HG03565 (cell line): ENCODE measurements around the gene BANP.
"Not testable (repeated sequence)": the region's sequence is repeated elsewhere in the genome, so short reads cannot be mapped to it uniquely, and the experiment has no call there.

Experiments
- ATAC-seq: cut with Tn5 transposase; IDR thresholded peaks from one replicate; pipeline ENCODE4 v1.9.1; 2021; ENCODE audit warnings: mild to moderate bottlenecking, moderate library complexity; ENCODE audit not compliant: unreplicated experiment

Gene BANP

GRCh38 chr16:87990254-87990653 is 39.0 kb downstream of the BANP start:
- ATAC-seq = not testable (repeated sequence)

DNA sequence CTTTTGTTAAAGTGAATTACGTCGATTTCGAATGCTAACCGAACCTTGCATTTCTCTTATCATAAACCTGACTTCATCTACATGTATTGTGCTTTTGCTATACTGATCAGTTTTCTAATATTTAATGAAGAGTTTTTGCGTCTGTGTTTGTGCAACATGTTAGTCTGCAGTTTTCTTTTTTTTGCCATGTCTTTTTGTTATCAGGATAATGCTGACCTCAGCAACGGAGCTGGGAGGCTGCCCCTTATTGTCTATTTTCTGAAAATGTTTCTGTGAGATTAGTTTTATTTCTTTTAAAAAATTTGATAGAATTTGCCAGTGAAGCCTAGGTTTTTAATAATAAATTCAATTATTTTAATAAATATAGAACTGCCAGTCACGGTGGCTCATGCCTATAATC is 40.9 kb downstream of the BANP start:
- ATAC-seq = not testable (repeated sequence)

- ATAC-seq = no peak
These were observed 42.7 kb downstream of the BANP start for GRCh38 chr16:87993901-87994300.

- ATAC-seq = no peak
These were observed 44.4 kb downstream of the BANP start for GRCh38 chr16:87995644-87996043.

DNA sequence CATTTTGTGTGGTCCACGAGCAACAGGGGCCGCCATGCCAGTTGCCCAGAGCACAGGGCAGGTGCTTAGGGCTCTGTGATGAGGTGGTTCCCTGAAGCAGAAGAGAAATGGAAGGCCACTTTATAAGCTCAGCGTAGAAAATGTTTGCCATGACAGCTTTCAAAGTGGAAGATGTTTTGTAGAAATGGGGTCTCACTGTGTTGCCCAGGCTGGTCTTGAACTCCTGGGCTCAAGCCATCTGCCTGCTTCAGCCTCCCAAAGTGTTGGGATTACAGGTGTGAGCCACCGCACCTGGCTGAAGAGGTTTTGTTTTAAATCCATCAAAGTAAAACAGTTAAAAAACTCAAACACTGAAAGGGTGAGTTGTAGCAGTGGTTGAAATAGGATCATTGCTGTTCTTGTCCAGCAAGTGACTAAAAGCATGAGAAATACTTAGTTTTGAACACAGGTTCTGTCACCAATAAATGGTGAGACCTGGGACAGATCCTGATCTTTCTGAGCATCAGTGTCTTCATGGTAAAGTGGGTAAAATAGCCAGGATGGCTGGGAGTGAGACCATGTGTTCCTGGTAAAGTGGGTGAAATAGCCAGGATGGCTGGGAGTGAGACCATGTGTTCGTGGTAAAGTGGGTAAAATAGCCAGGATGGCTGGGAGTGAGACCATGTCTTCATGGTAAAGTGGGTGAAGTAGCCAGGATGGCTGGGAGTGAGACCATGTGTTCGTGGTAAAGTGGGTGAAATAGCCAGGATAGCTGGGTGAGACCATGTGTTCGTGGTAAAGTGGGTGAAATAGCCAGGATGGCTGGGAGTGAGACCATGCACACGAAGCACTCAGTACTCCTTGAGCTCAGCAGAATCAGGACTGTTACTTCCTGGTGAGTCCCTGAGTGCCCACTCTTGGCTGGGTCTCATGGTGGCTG is 46.0 kb downstream of the BANP start:
- ATAC-seq = no peak

GRCh38 chr16:87998184-87998793 is 47.1 kb downstream of the BANP start:
- ATAC-seq = not testable (repeated sequence)

DNA sequence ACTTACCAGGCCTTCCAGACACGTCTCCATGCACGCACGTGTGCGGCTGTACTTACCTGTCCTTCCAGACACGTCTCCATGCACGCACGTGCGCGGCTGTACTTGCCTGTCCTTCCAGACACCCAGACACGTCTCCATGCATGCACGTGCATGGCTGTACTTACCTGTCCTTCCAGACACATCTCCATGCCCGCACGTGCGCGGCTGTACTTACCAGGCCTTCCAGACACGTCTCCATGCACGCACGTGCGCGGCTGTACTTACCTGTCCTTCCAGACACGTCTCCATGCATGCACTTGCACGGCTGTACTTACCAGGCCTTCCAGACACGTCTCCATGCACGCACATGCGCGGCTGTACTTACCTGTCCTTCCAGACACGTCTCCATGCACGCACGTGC is 47.8 kb downstream of the BANP start:
- not testable (repeated sequence) for ATAC-seq

DNA sequence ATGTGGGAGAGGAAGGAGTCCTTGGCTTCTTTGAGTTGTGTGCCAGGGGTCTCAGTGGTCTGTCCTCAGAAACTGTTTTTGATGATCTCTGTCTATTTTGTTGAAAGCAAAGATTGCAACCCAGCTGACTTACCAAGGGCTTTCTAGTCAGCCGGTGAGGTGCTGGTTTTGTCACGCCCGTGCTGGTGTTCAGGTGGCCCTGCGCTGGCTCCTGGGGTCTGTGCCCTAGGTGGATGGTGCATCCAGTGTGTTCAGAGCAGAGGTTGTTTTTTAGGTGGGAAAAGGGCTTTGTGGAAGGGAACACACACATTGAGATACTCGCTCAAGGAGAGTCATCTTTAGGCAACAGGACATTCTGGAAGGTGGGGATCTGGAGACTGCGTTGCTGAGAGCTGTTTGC is 51.0 kb downstream of the BANP start:
- ATAC-seq = no peak

- ATAC-seq = no peak
These were observed 51.5 kb downstream of the BANP start for GRCh38 chr16:88002749-88003148.

DNA sequence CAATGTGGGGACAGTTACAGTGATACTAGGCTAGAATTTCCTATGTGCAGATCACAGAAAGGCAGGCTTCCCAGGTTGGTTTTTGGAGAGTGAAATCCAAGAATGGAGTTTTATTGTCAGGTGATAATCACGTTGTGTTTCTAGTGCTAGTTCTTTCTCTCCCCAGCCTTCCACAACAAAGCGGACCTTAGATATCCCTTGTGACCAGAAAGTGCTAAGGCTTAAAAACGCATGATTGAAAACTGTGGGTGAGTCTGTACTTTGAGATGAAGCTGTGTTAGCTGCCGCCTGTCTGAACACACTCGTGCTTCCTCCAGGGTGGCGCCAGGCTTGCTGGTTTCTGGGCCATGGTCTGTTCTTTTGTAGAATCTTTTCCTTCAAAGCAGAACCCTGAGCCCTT is 52.1 kb downstream of the BANP start:
- ATAC-seq = no peak

DNA sequence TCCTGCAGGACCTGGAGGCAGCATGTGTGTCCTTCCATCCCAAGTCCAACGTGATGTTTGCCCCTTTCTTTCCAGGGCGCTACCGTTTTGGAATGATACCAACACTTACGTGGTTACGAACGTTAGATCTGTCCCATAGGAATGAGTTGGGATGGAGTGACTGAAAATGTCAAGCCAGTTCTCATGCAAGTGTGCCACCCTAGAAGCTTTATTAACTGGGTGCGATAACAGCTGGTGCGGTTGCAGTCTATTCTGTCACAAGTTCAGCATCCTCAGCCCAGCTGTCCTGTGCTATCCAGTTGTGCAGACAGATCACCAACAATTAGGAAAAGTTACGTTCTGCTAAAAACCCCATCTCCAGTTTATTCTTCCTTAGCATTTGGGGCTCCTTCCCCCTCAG is 52.5 kb downstream of the BANP start:
- ATAC-seq = no peak

- no peak for ATAC-seq
These were observed 53.2 kb downstream of the BANP start for GRCh38 chr16:88004391-88004790.

- no peak for ATAC-seq
These were observed 53.9 kb downstream of the BANP start for GRCh38 chr16:88005181-88005581.

DNA sequence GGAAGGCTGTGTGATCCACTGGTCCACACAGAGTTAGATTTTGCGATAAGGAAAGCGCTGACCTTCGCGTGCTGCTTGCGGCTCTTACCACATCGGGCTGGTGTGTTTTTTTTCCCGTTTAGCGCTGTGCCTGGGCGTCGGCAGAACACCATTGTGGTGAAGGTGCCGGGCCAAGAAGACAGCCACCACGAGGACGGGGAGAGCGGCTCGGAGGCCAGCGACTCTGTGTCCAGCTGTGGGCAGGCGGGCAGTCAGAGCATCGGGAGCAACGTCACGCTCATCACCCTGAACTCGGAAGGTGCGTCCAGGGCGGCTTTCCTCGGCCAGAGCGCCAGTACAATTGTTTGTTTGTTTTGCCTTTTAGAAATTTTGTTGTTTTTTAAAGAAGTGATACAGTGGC is 54.7 kb downstream of the BANP start:
- no peak for ATAC-seq

DNA sequence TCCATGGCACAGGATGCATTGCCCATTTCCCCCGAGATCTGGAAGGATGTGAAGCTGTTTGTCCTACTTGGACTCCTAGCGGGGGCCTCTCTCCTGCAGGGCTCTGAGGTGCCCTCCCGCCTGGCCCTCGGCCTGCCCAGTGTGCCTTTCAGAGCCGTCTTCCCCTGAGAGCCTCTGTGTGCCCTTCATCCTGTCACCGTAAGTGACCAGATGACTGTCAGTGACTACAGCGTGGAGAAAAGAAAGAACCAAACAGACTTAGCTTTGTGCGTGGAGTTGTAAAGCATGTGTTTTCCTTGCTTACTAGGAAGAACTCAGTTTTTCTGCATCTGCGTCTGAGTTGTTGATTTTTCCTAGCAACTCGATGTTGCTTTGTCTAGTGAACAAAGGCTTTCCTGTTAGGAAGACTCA is 56.1 kb downstream of the BANP start:
- no peak for ATAC-seq

GRCh38 chr16:88008840-88009239 is 57.6 kb downstream of the BANP start:
- no peak for ATAC-seq

DNA sequence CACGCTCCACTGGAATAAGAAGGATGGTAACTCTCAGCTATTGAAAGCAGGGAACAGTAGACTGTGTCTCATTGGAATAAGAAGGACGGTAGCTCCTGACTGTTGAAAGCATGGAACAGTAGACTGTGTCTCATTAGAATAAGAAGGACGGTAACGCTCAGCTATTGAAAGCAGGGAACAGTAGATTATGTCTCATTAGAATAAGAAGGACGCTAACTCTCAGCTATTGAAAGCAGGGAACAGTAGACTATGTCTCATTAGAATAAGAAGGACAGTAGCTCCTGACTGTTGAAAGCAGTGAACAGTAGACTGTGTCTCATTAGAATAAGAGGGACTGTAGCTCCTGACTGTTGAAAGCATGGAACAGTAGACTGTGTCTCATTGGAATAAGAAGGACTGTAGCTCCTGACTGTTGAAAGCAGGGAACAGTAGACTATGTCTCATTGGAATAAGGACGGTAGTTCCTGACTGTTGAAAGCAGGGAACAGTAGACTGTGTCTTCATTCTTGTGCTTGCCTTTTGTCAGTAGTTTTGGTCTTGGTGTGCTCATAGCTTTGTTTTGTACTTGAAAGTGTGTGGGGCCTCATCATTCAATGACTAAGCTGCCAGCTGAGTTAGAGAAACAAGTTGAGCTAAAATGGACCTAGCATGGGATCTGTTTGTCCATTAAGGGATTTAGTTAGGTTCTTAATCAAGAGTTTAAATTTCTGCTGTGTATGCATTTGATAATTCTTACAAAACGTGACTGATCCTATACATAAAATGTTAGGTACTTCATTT is 58.5 kb downstream of the BANP start:
- ATAC-seq = no peak

- no peak for ATAC-seq
These were observed 59.2 kb downstream of the BANP start for GRCh38 chr16:88010343-88010967.

GRCh38 chr16:88010968-88011483 is 59.8 kb downstream of the BANP start:
- no peak for ATAC-seq

DNA sequence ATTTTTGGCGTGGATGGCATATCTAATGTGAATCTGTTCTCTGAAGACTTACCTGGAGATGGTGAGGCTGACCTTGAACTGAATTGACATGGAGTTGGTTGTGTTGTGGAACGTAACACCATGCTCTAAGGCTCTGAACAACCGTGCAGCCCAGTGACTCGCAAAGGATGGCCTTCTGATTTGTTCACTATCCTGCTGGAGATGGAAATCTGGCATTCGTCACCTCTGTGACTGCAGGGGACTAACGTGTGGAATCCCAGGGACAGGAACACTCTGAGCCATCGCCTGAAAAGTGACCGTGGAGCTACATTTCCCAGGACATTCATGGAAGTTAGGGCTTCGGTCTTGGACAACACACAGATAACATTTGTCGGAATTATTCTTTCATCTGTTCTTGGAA is 61.1 kb downstream of the BANP start:
- no peak for ATAC-seq

DNA sequence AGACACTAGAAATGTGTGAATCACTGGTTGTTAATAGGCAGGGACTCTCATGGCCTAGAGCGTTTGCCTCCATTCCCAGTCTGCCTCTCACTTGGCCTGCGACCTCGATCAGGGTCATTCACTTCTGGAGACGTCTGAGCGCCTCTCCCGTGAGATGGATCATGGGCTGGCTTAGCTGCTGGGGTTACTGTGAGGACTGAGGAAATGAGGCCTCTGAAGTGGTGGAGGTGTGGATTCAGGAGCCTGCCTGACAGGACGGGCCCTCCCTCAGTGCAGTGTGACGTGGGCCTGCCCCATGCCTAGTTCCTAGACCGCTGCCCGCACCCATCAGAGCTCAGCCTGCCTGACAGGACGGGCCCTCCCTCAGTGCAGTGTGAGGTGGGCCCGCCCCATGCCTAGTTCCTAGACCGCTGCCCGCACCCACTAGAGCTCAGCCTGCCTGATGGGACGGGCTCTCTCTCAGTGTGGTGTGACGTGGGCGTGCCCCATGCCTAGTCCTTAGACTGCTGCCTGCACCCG is 61.9 kb downstream of the BANP start:
- ATAC-seq = no peak
